B cell (primary cell): ENCODE results near the gene CSMD2. TPM values are rescaled to one million over a fixed set of nuclear protein-coding genes. Genes with fewer than 3 reads are reported as not detected.
A peak's percentile ranks its signal among the peaks of the same experiment; 100 is the strongest.

Source experiments
- ATAC-seq: fragments of 200-7000 bp; cut with Tn5 transposase; one replicate; pipeline ENCODE4 v1.10.0; 2021; ENCODE audit warnings: low read depth, mild to moderate bottlenecking, moderate number of reproducible peaks, moderate library complexity
- CTCF ChIA-PET: fragments of 350-600 bp; sonication (Branson Sonifier 250); formaldehyde crosslinking; loops from one replicate; lab custom pipeline; 2021; ENCODE audit warnings: antibody characterized with exemption, inconsistent platforms; lab: Charles Lee
- POLR2A ChIA-PET: fragments of 350-600 bp; sonication (Branson Sonifier 250); formaldehyde crosslinking; loops from one replicate; lab custom pipeline; 2021; ENCODE audit warnings: antibody characterized with exemption; lab: Charles Lee
- DNase-seq: peaks from one replicate; pipeline ENCODE4 v3.0.0; 2013
- H2AFZ ChIP-seq: 2 replicates; pipeline ENCODE4 v1.6.1; 2012; ENCODE audit warnings: mild to moderate bottlenecking, low read depth, low read length; ENCODE audit not compliant: insufficient read depth, poor library complexity, severe bottlenecking
- H3K27ac ChIP-seq, 2 donors: 1 replicate in 1 of 2; 2 replicates in 1 of 2; pipeline ENCODE4 v1.5.1; 2012 to 2013; ENCODE audit warnings: low read length in 2 of 2, mild to moderate bottlenecking in 2 of 2, moderate library complexity in 1 of 2
- H3K27me3 ChIP-seq, 4 experiments: fragments of 200-600 bp in 1 of 4; sonication (generic) in 1 of 4; replicated peaks in 1 of 4; 1 replicate in 2 of 4; 2 replicates in 2 of 4; pipeline versions ENCODE4 v1.6.1 to v1.7.0; 2013 to 2016; ENCODE audit warnings: low read length in 3 of 4, mild to moderate bottlenecking in 2 of 4, mixed read lengths in 1 of 4, moderate library complexity in 1 of 4; ENCODE audit not compliant: insufficient read depth in 4 of 4, control insufficient read depth in 3 of 4; ENCODE audit errors: control extremely low read depth in 1 of 4
- H3K36me3 ChIP-seq, 2 experiments: replicated peaks in 1 of 2; 1 replicate in 1 of 2; 2 replicates in 1 of 2; pipeline versions ENCODE4 v1.6.1 to v1.7.1; 2013; ENCODE audit warnings: low read length in 1 of 2; ENCODE audit not compliant: insufficient read depth in 2 of 2, control insufficient read depth in 1 of 2; ENCODE audit errors: control extremely low read depth in 1 of 2, extremely low read depth in 1 of 2
- H3K4me1 ChIP-seq, 2 donors: fragments of 200-600 bp in 1 of 2; sonication (generic) in 1 of 2; 1 replicate in 1 of 2; 2 replicates in 1 of 2; pipeline versions ENCODE4 v1.5.1 to v1.6.1; 2013 to 2017; ENCODE audit warnings: low read length in 2 of 2; ENCODE audit not compliant: control insufficient read depth in 2 of 2, insufficient read depth in 2 of 2
- H3K4me2 ChIP-seq: replicated peaks from 2 replicates; pipeline ENCODE3; 2012; ENCODE audit warnings: mild to moderate bottlenecking, low read depth, low read length; ENCODE audit not compliant: poor library complexity, severe bottlenecking
- H3K4me3 ChIP-seq, 5 experiments: fragments of 200-600 bp in 1 of 5; sonication (generic) in 1 of 5; 1 replicate in 3 of 5; 2 replicates in 2 of 5; pipeline versions ENCODE4 v1.5.1 to v1.7.0; 2011 to 2016; ENCODE audit warnings: low read length in 4 of 5, mild to moderate bottlenecking in 4 of 5, low read depth in 2 of 5, control low read depth in 1 of 5, moderate library complexity in 1 of 5; ENCODE audit not compliant: insufficient read depth in 1 of 5; ENCODE audit errors: control extremely low read depth in 1 of 5, extremely low read depth in 1 of 5
- H3K79me2 ChIP-seq: fragments of 200-600 bp; sonication (generic); one replicate; pipeline ENCODE4 v1.6.0; 2016; ENCODE audit warnings: low read length; ENCODE audit not compliant: control insufficient read depth, insufficient read depth
- H3K9ac ChIP-seq: fragments of 200-600 bp; sonication (generic); 2 replicates; pipeline ENCODE4 v1.6.1; 2017; ENCODE audit warnings: mild to moderate bottlenecking, low read length, moderate library complexity
- H3K9me3 ChIP-seq, 3 donors: one replicate each; pipeline versions ENCODE4 v1.6.1 to v1.7.1; 2013; ENCODE audit warnings: low read length in 2 of 3; ENCODE audit not compliant: control insufficient read depth in 2 of 3, insufficient read depth in 1 of 3; ENCODE audit errors: control extremely low read depth in 1 of 3
- H4K20me1 ChIP-seq: 2 replicates; pipeline ENCODE4 v1.6.0; 2012; ENCODE audit warnings: mild to moderate bottlenecking, low read length; ENCODE audit not compliant: insufficient read depth, control insufficient read depth, poor library complexity, severe bottlenecking
- H3K27ac Mint-ChIP-seq: one replicate; pipeline ENCODE4 v1.8.0; 2021; ENCODE audit warnings: mixed read lengths
- H3K27me3 Mint-ChIP-seq: one replicate; pipeline ENCODE4 v1.8.0; 2021; ENCODE audit warnings: mixed read lengths
- H3K4me1 Mint-ChIP-seq: one replicate; pipeline ENCODE4 v1.8.0; 2021; ENCODE audit warnings: mixed read lengths
- H3K4me3 Mint-ChIP-seq: one replicate; pipeline ENCODE4 v1.8.0; 2021; ENCODE audit warnings: mixed read lengths
- H3K9me3 Mint-ChIP-seq: one replicate; pipeline ENCODE4 v1.8.0; 2022; ENCODE audit warnings: mixed read lengths; ENCODE audit not compliant: insufficient read depth
- EZH2 ChIP-seq: IDR thresholded peaks from 2 replicates; pipeline ENCODE4 v1.6.1; 2012; ENCODE audit warnings: borderline replicate concordance, low read depth, mild to moderate bottlenecking, moderate library complexity, low read length; ENCODE audit not compliant: insufficient read depth, poor library complexity, severe bottlenecking
- WGBS: methylation state at CpG from one replicate; pipeline ENCODE4 v1.1.5; 2013; ENCODE audit warnings: missing lambda C conversion rate; ENCODE audit not compliant: insufficient coverage; 5-methylcytosine and 5-hydroxymethylcytosine counted together
- intact Hi-C: fragments of 100-400 bp; cut with micrococcal nuclease; formaldehyde crosslinking; loops from one replicate; pipeline ENCODE4 v1.10.0; 2022
- polyA plus RNA-seq: library from polyadenylated mRNA; depleted of rRNA; stranded (reverse); fragments of >200 nt; gene quantifications from 2 replicates; pipeline ENCODE4 v1.2.3, GENCODE V29; 2012
- total RNA-seq, 2 donors: library from RNA; stranded (reverse); fragments of 120-200 nt in 1 of 2; gene quantifications; 1 replicate in 1 of 2; 2 replicates in 1 of 2; pipeline versions ENCODE4 v1.2.3 to v1.2.4, GENCODE V29; 2013 to 2022
- TF ChIP-seq, protein P1 (sequence below): fragments of 200-600 bp; IDR thresholded peaks from one replicate; pipeline ENCODE4 v1.8.0; 2022; ENCODE audit warnings: antibody characterized with exemption, mild to moderate bottlenecking

CSMD2 gene
- total and polyA plus RNA-seq, 2 donors (not counting 1 experiment from before 2014, with no cell fraction given): not detected

DNA sequence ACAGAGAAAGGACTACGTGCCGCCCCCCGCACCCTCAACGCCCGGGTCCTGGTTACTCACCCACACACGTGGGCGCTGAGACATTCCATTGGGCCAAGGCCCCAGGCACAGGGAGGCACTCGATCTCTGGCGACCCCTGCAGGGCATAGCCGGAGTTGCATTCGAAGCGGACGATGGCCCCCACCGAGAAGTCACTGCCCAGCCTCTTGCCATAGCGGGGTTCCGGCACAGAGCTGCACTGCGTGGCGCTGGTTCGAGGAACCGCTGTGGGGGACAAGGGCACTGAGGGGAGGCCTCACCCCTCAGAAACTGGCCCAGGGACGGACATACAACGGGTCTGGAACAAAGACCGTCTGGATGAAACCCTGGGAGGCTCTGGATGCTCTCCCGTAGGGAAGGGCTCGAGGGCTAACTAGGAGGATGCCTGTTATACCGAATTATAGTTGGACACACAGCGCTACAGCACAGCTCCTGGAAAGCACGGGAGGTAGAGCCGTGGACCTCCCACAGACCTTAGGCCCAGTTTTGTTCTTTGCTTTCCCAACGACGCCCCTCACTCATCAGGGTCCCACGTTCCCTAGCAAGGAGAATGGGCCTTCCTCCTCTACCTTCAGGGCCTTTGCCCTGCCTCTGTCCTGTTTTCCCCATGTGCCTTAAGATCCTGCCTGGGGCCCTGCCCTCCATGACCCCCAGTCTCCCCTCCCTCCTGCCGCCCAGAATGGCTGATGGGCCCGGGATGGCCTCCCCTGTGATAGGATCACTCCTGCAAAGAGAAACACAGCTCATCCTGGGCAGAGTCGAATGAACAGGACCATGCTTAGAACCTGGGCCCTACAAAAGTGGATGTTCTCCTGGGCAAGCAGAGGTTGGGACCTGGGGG lies 539.8 kb downstream of the CSMD2 start:
- DNase-seq: no peak
- Histone ChIP-seq H3K4me3 (no peak overlapping the region), H3K79me2 (no peaks in the 10 kb centered on the region), H3K27me3 (peaks cover 0 to 5% (median 2%) of the 10 kb centered on the region in 4 experiments), H4K20me1 (no peaks in the 10 kb centered on the region), H3K36me3 (no peaks in the 10 kb centered on the region), H2AFZ (no peak overlapping the region), H3K4me2 (no peak overlapping the region), H3K9me3 (peaks cover 0 to 7% (median 0%) of the 10 kb centered on the region in 3 donors), H3K9ac (no peak overlapping the region), H3K27ac (no peak overlapping the region), H3K4me1 (no peaks in the 10 kb centered on the region)
- ATAC-seq: no peak
- intact Hi-C loops: no loop called here
- 93% methylated on average over 35 of the region's 35 CpGs for WGBS
- H3K27me3 Mint-ChIP-seq: peaks cover 29% of the 10 kb centered on the region
- TF ChIP-seq, protein P1, sequence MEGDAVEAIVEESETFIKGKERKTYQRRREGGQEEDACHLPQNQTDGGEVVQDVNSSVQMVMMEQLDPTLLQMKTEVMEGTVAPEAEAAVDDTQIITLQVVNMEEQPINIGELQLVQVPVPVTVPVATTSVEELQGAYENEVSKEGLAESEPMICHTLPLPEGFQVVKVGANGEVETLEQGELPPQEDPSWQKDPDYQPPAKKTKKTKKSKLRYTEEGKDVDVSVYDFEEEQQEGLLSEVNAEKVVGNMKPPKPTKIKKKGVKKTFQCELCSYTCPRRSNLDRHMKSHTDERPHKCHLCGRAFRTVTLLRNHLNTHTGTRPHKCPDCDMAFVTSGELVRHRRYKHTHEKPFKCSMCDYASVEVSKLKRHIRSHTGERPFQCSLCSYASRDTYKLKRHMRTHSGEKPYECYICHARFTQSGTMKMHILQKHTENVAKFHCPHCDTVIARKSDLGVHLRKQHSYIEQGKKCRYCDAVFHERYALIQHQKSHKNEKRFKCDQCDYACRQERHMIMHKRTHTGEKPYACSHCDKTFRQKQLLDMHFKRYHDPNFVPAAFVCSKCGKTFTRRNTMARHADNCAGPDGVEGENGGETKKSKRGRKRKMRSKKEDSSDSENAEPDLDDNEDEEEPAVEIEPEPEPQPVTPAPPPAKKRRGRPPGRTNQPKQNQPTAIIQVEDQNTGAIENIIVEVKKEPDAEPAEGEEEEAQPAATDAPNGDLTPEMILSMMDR: peak; percentile 28
- no peak for TF ChIP-seq EZH2
- ChIA-PET CTCF (no interaction called here), POLR2A (no interaction called here)
- no peaks in the 10 kb centered on the region for H3K9me3 Mint-ChIP-seq
- no peak overlapping the region for H3K27ac Mint-ChIP-seq
- H3K4me1 Mint-ChIP-seq: no peaks in the 10 kb centered on the region
- H3K4me3 Mint-ChIP-seq: no peak overlapping the region

DNA sequence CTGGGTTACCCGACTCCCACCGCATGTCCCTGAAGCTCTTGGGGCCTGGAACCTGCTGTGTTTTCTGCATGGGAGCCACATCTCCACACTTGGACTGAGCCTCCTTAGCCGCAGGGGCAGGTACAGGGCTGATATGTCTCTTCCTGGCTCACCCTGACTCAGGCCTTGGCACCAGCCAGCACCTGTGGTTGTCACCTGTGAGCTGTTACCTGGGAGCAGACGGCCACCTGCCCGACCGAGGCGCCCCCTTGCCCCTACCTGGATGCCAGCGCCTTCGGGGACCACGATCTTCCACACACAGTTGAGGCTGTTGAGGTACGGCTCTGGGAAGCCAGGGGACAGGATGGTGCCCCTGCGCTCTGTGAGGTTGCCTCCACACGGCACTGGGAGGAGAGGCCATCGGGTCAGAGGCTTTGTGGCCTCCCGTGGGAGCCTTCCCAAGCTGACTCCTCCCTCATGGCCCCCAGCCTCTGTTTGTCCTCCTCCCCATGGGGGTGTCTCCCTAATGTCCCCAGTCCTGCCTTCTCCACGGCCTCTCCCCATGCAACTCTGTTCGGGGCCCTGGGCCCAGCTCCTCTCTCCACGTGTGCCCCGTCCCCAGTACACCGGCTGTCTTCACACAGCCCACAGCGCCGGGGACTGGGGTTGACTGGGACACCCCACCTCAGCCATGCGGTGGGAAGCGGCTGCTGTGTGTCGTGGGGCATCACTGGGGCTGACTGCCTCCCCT lies 540.6 kb downstream of the CSMD2 start:
- Histone ChIP-seq H3K27ac (no peak overlapping the region), H3K4me3 (no peak overlapping the region), H3K9me3 (peaks cover 0 to 7% (median 0%) of the 10 kb centered on the region in 3 donors), H3K27me3 (peaks cover 0 to 5% (median 2%) of the 10 kb centered on the region in 4 experiments), H3K79me2 (no peaks in the 10 kb centered on the region), H3K4me1 (no peaks in the 10 kb centered on the region), H2AFZ (no peak overlapping the region), H4K20me1 (no peaks in the 10 kb centered on the region), H3K9ac (no peak overlapping the region), H3K4me2 (no peak overlapping the region), H3K36me3 (no peaks in the 10 kb centered on the region)
- Mint-ChIP-seq H3K27ac (no peak overlapping the region), H3K4me1 (no peaks in the 10 kb centered on the region), H3K9me3 (no peaks in the 10 kb centered on the region), H3K27me3 (peaks cover 28% of the 10 kb centered on the region), H3K4me3 (no peak overlapping the region)
- no peak for TF ChIP-seq EZH2
- TF ChIP-seq, protein P1: no peak
- DNase-seq: no peak
- ChIA-PET POLR2A (no interaction called here), CTCF (interaction anchor here (1.9 kb wide), 1 partner anchor 9 kb away, joined by 9 read pairs; no protein-coding TSS in a partner anchor)
- WGBS: 97% methylated on average over 20 of the region's 25 CpGs
- intact Hi-C loops: no loop called here
- ATAC-seq: no peak
